Measurements from ENCODE around the gene LRP5.

LRP5 gene

DNA sequence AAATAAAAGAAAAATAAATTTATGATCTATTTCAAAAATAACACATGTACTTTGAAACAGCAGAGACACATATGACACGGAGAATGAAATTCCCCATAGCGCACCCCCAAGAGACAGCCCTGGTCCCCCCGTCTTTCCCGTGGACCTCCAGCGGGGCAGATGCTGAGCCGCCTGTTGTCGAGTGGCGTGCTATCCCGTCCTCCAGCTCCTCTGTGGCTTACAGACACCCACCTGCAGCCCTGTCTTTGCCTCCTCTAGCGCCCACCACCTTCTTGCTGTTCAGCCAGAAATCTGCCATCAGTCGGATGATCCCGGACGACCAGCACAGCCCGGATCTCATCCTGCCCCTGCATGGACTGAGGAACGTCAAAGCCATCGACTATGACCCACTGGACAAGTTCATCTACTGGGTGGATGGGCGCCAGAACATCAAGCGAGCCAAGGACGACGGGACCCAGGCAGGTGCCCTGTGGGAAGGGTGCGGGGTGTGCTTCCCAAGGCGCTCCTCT lies 103.7 kb downstream of the LRP5 start:
- H3K4me3 ChIP-seq (replicated peaks; ENCODE audit: low read depth, low read length), result no peak overlapping the region
- no peak for DNase-seq (ENCODE audit: low read depth)
- TF ChIP-seq, protein P1, sequence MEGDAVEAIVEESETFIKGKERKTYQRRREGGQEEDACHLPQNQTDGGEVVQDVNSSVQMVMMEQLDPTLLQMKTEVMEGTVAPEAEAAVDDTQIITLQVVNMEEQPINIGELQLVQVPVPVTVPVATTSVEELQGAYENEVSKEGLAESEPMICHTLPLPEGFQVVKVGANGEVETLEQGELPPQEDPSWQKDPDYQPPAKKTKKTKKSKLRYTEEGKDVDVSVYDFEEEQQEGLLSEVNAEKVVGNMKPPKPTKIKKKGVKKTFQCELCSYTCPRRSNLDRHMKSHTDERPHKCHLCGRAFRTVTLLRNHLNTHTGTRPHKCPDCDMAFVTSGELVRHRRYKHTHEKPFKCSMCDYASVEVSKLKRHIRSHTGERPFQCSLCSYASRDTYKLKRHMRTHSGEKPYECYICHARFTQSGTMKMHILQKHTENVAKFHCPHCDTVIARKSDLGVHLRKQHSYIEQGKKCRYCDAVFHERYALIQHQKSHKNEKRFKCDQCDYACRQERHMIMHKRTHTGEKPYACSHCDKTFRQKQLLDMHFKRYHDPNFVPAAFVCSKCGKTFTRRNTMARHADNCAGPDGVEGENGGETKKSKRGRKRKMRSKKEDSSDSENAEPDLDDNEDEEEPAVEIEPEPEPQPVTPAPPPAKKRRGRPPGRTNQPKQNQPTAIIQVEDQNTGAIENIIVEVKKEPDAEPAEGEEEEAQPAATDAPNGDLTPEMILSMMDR (IDR thresholded peaks at IDR 0.05; ENCODE audit: low read length, missing control alignments), result no peak

- no peak for DNase-seq (ENCODE audit: low read depth)
- TF ChIP-seq, protein P1 (IDR thresholded peaks at IDR 0.05; ENCODE audit: low read length, missing control alignments), result no peak
- no peak overlapping the region for H3K4me3 ChIP-seq (replicated peaks; ENCODE audit: low read depth, low read length)
These were observed 106.3 kb downstream of the LRP5 start for GRCh38 chr11:68418648-68419047.

DNA sequence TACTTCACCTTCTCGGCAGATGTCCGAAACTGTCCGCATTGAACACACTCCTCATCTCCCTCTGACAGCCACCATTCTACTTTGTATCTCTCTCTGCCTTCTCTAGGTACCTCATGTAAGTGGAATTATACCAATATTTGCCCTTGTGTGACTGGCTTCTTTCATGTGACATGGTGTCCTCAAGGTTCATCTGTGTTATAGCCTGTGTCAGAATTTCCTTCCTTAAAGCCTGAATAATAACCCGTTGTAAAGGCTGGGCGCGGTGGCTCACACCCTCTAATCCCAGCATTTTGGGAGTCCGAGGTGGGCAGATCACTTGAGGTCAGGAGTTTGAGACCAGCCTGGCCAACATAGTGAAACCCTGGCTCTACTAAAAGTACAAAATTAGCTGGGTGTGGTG lies 107.8 kb downstream of the LRP5 start:
- DNase-seq (ENCODE audit: low read depth), result no peak
- TF ChIP-seq, protein P1 (IDR thresholded peaks at IDR 0.05; ENCODE audit: low read length, missing control alignments), result no peak
- no peak overlapping the region for H3K4me3 ChIP-seq (replicated peaks; ENCODE audit: low read depth, low read length)

DNA sequence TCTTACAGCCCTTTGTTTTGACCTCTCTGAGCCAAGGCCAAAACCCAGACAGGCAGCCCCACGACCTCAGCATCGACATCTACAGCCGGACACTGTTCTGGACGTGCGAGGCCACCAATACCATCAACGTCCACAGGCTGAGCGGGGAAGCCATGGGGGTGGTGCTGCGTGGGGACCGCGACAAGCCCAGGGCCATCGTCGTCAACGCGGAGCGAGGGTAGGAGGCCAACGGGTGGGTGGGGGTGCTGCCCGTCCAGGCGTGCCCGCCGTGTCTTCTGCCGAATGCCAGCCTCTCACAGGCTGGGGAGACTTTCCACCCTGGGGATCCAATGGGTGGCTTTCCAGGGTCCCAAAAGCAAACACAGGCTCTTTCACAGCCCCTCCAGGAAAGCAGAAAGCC lies 111.1 kb downstream of the LRP5 start:
- no peak overlapping the region for H3K4me3 ChIP-seq (replicated peaks; ENCODE audit: low read depth, low read length)
- DNase-seq (ENCODE audit: low read depth), result no peak
- TF ChIP-seq, protein P1 (IDR thresholded peaks at IDR 0.05; ENCODE audit: low read length, missing control alignments), result no peak

DNA sequence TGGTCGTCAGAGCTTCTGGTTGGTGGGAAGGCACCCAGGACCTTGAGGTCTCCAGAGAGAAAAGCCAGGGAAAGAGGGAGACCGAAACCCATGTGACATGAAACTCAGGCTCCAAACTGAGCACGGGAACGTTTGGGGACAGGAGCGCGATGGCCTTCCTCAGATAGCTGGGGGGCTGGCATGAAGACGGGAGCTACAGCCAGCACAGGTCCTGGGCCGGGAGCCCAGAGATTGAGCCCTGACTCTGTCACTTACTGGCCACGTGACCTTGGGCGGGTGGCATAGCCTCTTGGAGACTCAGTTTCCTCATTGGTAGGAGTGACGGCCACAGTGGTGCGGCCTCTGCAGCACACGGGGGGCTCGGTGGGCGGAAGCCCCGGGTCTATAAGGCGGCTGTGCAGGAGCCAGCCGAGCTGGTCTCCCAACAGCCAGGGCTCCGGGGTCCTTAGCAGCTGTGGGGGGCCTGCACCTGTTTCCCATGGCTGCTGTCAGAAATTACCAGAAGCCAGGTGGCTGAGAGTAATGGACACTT lies 111.8 kb downstream of the LRP5 start:
- no peak overlapping the region for H3K4me3 ChIP-seq (replicated peaks; ENCODE audit: low read depth, low read length)
- DNase-seq (ENCODE audit: low read depth), result no peak
- TF ChIP-seq, protein P1 (IDR thresholded peaks at IDR 0.05; ENCODE audit: low read length, missing control alignments), result no peak

DNA sequence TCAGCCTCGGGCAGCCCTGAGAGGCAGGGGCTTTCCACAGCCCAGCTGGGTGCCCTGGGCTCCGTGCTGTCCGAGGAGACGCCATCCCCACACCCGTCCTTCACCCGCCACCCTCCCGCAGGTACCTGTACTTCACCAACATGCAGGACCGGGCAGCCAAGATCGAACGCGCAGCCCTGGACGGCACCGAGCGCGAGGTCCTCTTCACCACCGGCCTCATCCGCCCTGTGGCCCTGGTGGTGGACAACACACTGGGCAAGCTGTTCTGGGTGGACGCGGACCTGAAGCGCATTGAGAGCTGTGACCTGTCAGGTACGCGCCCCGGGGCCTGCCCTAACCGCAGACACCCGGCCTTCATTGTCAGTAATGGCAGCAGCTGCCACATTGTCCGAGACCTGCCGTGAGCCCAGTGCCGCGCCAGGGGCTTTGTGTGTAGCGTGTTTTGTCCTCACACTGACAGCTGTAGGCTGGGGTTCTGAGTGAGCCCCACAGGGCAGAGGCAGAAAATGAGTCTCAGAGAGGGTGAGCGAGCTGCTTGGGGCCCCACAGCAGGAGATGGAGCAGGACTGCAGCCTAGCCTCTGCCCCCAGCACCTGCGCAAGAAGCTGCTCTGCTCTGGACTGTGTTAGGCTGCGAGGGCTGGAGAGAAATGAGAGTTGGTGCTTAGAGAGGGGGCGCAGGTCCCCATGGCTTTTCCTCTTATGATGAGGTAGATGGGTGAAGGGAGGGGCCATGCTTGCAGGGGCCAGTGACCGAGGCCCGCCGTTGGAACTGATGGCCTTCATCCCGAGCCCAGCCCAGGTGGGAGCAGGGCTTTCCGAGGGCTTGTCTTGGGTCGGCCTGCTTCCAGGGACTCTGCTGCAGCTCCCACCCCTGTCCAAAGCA lies 112.8 kb downstream of the LRP5 start:
- H3K4me3 ChIP-seq (replicated peaks; ENCODE audit: low read depth, low read length), result no peak overlapping the region
- TF ChIP-seq, protein P1 (IDR thresholded peaks at IDR 0.05; ENCODE audit: low read length, missing control alignments), result no peak
- DNase-seq (ENCODE audit: low read depth), result no peak

All from fibroblast of pulmonary artery (primary cell).